Lower lobe of right lung (tissue), 2 donors: Measurements from ENCODE around the gene BACH2. TPM values are rescaled to one million over a fixed set of nuclear protein-coding genes. Genes with fewer than 3 reads are reported as not detected.

Source experiments
- ATAC-seq, 2 donors: fragments of 200-7000 bp; cut with Tn5 transposase; one replicate each; pipeline ENCODE4 v1.9.1; 2020 to 2022; ENCODE audit warnings: mild to moderate bottlenecking in 2 of 2, moderate library complexity in 2 of 2
- DNase-seq: peaks from one replicate; pipeline ENCODE4 v3.0.0-alpha.2; 2020
- H3K27ac ChIP-seq: fragments of 200-600 bp; one replicate; pipeline ENCODE4 v1.8.0; 2022
- H3K27me3 ChIP-seq: fragments of 200-600 bp; one replicate; pipeline ENCODE4 v1.8.0; 2022; ENCODE audit warnings: low read depth
- H3K36me3 ChIP-seq: fragments of 200-600 bp; one replicate; pipeline ENCODE4 v1.8.0; 2022; ENCODE audit warnings: mild to moderate bottlenecking
- H3K4me1 ChIP-seq: fragments of 200-600 bp; one replicate; pipeline ENCODE4 v1.8.0; 2022
- H3K4me3 ChIP-seq: fragments of 200-600 bp; one replicate; pipeline ENCODE4 v1.8.0; 2022; ENCODE audit warnings: mild to moderate bottlenecking
- H3K9me3 ChIP-seq: fragments of 200-600 bp; one replicate; pipeline ENCODE4 v1.8.0; 2022
- CTCF ChIP-seq: fragments of 200-600 bp; IDR thresholded peaks from one replicate; pipeline ENCODE4 v1.8.0; 2022; ENCODE audit warnings: antibody characterized with exemption, mild to moderate bottlenecking
- intact Hi-C: fragments of 100-400 bp; cut with DNase I; formaldehyde crosslinking; loops from one replicate; pipeline ENCODE4 v1.11.0; 2022
- total RNA-seq: library from RNA; stranded (reverse); fragmentation: NEBNext Ultra II Directional; extraction: Animal tissue kit (Norgen Biotek cat#: 25700); gene quantifications from one replicate; pipeline ENCODE4 v1.2.1, GENCODE V29; 2021
- donor health status: DM: no; HTN: yes; CAD: no; lungs with severe emphysema.

BACH2 gene
- total RNA-seq, 1 donor from 2014 or later, result 6.3 TPM

- ATAC-seq, result no peak
- Histone ChIP-seq H3K4me1 (peaks cover 3% of the 10 kb centered on the region), H3K36me3 (no peaks in the 10 kb centered on the region), H3K9me3 (no peaks in the 10 kb centered on the region), H3K4me3 (no peak overlapping the region), H3K27me3 (no peaks in the 10 kb centered on the region), H3K27ac (no peak overlapping the region)
- no peak for DNase-seq
- TF ChIP-seq CTCF, result no peak
- intact Hi-C loops, result no loop called here
Observed at GRCh38 chr6:90199900-90200299, 96.7 kb downstream of the BACH2 start.

- TF ChIP-seq CTCF, result no peak
- Histone ChIP-seq H3K27me3 (no peaks in the 10 kb centered on the region), H3K36me3 (no peaks in the 10 kb centered on the region), H3K9me3 (no peaks in the 10 kb centered on the region), H3K4me3 (no peak overlapping the region), H3K27ac (no peak overlapping the region), H3K4me1 (peaks cover 10% of the 10 kb centered on the region)
- no peak for ATAC-seq
- no peak for DNase-seq
- intact Hi-C loops, result no loop called here
Observed at GRCh38 chr6:90198758-90199425, 97.8 kb downstream of the BACH2 start.

GRCh38 chr6:90197854-90198496 is 98.7 kb downstream of the BACH2 start:
- intact Hi-C loops, result no loop called here
- DNase-seq (peak; percentile 60), ATAC-seq (peak; percentile 65 to 81)

GRCh38 chr6:90195094-90195829 is 101.4 kb downstream of the BACH2 start:
- H3K27ac ChIP-seq, result no peak overlapping the region
- H3K4me1 ChIP-seq, result peaks cover 10% of the 10 kb centered on the region
- intact Hi-C loops, result no loop called here
- no peak overlapping the region for H3K4me3 ChIP-seq
- TF ChIP-seq CTCF, result no peak
- H3K36me3 ChIP-seq, result no peaks in the 10 kb centered on the region
- DNase-seq (no peak), ATAC-seq (no peak)
- H3K27me3 ChIP-seq, result no peaks in the 10 kb centered on the region
- no peaks in the 10 kb centered on the region for H3K9me3 ChIP-seq

More at GRCh38 chr6:90197854-90198496, 98.7 kb downstream of the BACH2 start:
- no peaks in the 10 kb centered on the region for H3K27me3 ChIP-seq
- no peaks in the 10 kb centered on the region for H3K36me3 ChIP-seq
- H3K9me3 ChIP-seq, result no peaks in the 10 kb centered on the region
- TF ChIP-seq CTCF, result no peak
- H3K4me1 ChIP-seq, result peaks cover 10% of the 10 kb centered on the region
- H3K27ac ChIP-seq, result no peak overlapping the region
- H3K4me3 ChIP-seq, result no peak overlapping the region

GRCh38 chr6:90194371-90194841 is 102.2 kb downstream of the BACH2 start:
- ATAC-seq (no peak), DNase-seq (no peak)
- no peak for TF ChIP-seq CTCF
- H3K27me3 ChIP-seq, result no peaks in the 10 kb centered on the region
- H3K4me1 ChIP-seq, result peaks cover 10% of the 10 kb centered on the region
- no peaks in the 10 kb centered on the region for H3K36me3 ChIP-seq
- no peak overlapping the region for H3K4me3 ChIP-seq
- intact Hi-C loops, result no loop called here
- no peak overlapping the region for H3K27ac ChIP-seq
- no peaks in the 10 kb centered on the region for H3K9me3 ChIP-seq
